NCI-H1105 treated with DMSO at 0.1 percent for 48 hours (cell line): ENCODE results near the gene ADK.
"Not testable (repeated sequence)": the region's sequence is repeated elsewhere in the genome, so short reads cannot be mapped to it uniquely, and the experiment has no call there.

Experiments used
- DNase-seq: peaks from one replicate; lab custom pipeline; 2025; lab: John Stamatoyannopoulos, UW

The ADK gene

GRCh38 chr10:74238516-74238915 is 87.5 kb downstream of the ADK start:
- DNase-seq: no peak

GRCh38 chr10:74243067-74243466 is 92.0 kb downstream of the ADK start:
- no peak for DNase-seq

GRCh38 chr10:74244097-74244685 is 93.2 kb downstream of the ADK start:
- peak; percentile 31 for DNase-seq

GRCh38 chr10:74244807-74245206 is 93.8 kb downstream of the ADK start:
- no peak for DNase-seq

GRCh38 chr10:74246495-74246894 is 95.5 kb downstream of the ADK start:
- DNase-seq: no peak

- DNase-seq: no peak
Observed at GRCh38 chr10:74249865-74250264, 98.8 kb downstream of the ADK start.

GRCh38 chr10:74255214-74255613 is 104.2 kb downstream of the ADK start:
- peak; percentile 19 for DNase-seq

- no peak for DNase-seq
Observed at GRCh38 chr10:74255888-74256357, 104.9 kb downstream of the ADK start.

GRCh38 chr10:74262856-74263255 is 111.8 kb downstream of the ADK start:
- no peak for DNase-seq

GRCh38 chr10:74263996-74264395 is 113.0 kb downstream of the ADK start:
- DNase-seq: no peak

GRCh38 chr10:74272288-74272687 is 121.3 kb downstream of the ADK start:
- no peak for DNase-seq

GRCh38 chr10:74275755-74276290 is 124.8 kb downstream of the ADK start:
- DNase-seq: no peak

- DNase-seq: no peak
Observed at GRCh38 chr10:74276416-74276815, 125.4 kb downstream of the ADK start.

- DNase-seq: no peak
Observed at GRCh38 chr10:74282151-74282847, 131.3 kb downstream of the ADK start.

GRCh38 chr10:74282848-74283210 is 131.8 kb downstream of the ADK start:
- DNase-seq: no peak

- DNase-seq: no peak
Observed at GRCh38 chr10:74289188-74289587, 138.2 kb downstream of the ADK start.

GRCh38 chr10:74289951-74290350 is 138.9 kb downstream of the ADK start:
- no peak for DNase-seq

- no peak for DNase-seq
Observed at GRCh38 chr10:74290708-74291107, 139.7 kb downstream of the ADK start.

GRCh38 chr10:74292871-74293427 is 141.9 kb downstream of the ADK start:
- DNase-seq: no peak

GRCh38 chr10:74293686-74294371 is 142.8 kb downstream of the ADK start:
- peak; percentile 71 for DNase-seq

GRCh38 chr10:74297389-74298080 is 146.5 kb downstream of the ADK start:
- no peak for DNase-seq

- not testable (repeated sequence) for DNase-seq
Observed at GRCh38 chr10:74300074-74300621, 149.1 kb downstream of the ADK start.
